Left ventricle myocardium superior (tissue), 1 donor: ENCODE measurements around the gene GFRA1. TPM values are rescaled to one million over a fixed set of nuclear protein-coding genes. Genes with fewer than 3 reads are reported as not detected.

Experiments
- ATAC-seq: fragments of 200-7000 bp; cut with Tn5 transposase; one replicate; pipeline ENCODE4 v1.9.1; 2020; ENCODE audit warnings: mild to moderate bottlenecking, moderate library complexity
- DNase-seq: peaks from one replicate; pipeline ENCODE4 v3.0.0-alpha.2; 2020
- intact Hi-C: fragments of 100-400 bp; cut with micrococcal nuclease; formaldehyde crosslinking; loops from one replicate; pipeline ENCODE4 v1.11.0; 2022
- total RNA-seq: library from RNA; stranded (reverse); fragmentation: NEBNext Ultra II Directional; extraction: Animal tissue kit (Norgen Biotek cat#: 25700); gene quantifications from one replicate; pipeline ENCODE4 v1.2.1, GENCODE V29; 2021
- donor health status: DM: no; HTN: yes; CAD: no; lungs with severe emphysema.

Gene GFRA1
- total RNA-seq, 1 donor from 2014 or later: 6.7 TPM

- no peak for ATAC-seq
- intact Hi-C loops: no loop called here
These were observed 175.7 kb downstream of the GFRA1 start for GRCh38 chr10:116097239-116097784.

GRCh38 chr10:116096526-116096925 lies 176.5 kb downstream of the GFRA1 start:
- DNase-seq (no peak), ATAC-seq (no peak)
- intact Hi-C loops: no loop called here

More at GRCh38 chr10:116097239-116097784, 175.7 kb downstream of the GFRA1 start:
- no peak for DNase-seq

GRCh38 chr10:116094356-116094755 lies 178.7 kb downstream of the GFRA1 start:
- intact Hi-C loops: no loop called here
- DNase-seq (no peak), ATAC-seq (no peak)

GRCh38 chr10:116093031-116093430 lies 180.0 kb downstream of the GFRA1 start:
- ATAC-seq (no peak), DNase-seq (no peak)
- intact Hi-C loops: no loop called here

- intact Hi-C loops: no loop called here
- no peak for ATAC-seq
- DNase-seq: no peak
These were observed 184.0 kb downstream of the GFRA1 start for GRCh38 chr10:116088985-116089384.

GRCh38 chr10:116085323-116085722 lies 187.7 kb downstream of the GFRA1 start:
- ATAC-seq: peak; percentile 55
- intact Hi-C loops: no loop called here
- DNase-seq: no peak

- intact Hi-C loops: no loop called here
- ATAC-seq: no peak
These were observed 188.8 kb downstream of the GFRA1 start for GRCh38 chr10:116084161-116084560.

GRCh38 chr10:116083226-116083762 lies 189.7 kb downstream of the GFRA1 start:
- intact Hi-C loops: no loop called here
- ATAC-seq: no peak
- DNase-seq: no peak

More at GRCh38 chr10:116084161-116084560, 188.8 kb downstream of the GFRA1 start:
- DNase-seq: no peak

- ATAC-seq (no peak), DNase-seq (no peak)
- intact Hi-C loops: no loop called here
These were observed 190.2 kb downstream of the GFRA1 start for GRCh38 chr10:116082762-116083161.

GRCh38 chr10:116082206-116082605 lies 190.8 kb downstream of the GFRA1 start:
- ATAC-seq: no peak
- DNase-seq: no peak
- intact Hi-C loops: no loop called here

- DNase-seq (no peak), ATAC-seq (no peak)
- intact Hi-C loops: no loop called here
These were observed 192.5 kb downstream of the GFRA1 start for GRCh38 chr10:116080553-116080952.

- intact Hi-C loops: no loop called here
- DNase-seq (no peak), ATAC-seq (no peak)
These were observed 193.7 kb downstream of the GFRA1 start for GRCh38 chr10:116079355-116079754.

GRCh38 chr10:116076621-116077020 lies 196.4 kb downstream of the GFRA1 start:
- ATAC-seq (no peak), DNase-seq (no peak)
- intact Hi-C loops: no loop called here

- ATAC-seq: no peak
- DNase-seq: no peak
- intact Hi-C loops: no loop called here
These were observed 199.5 kb downstream of the GFRA1 start for GRCh38 chr10:116073510-116073909.

- intact Hi-C loops: no loop called here
- ATAC-seq: no peak
These were observed 200.0 kb downstream of the GFRA1 start for GRCh38 chr10:116073001-116073400.

GRCh38 chr10:116071453-116072148 lies 201.4 kb downstream of the GFRA1 start:
- DNase-seq (no peak), ATAC-seq (no peak)
- intact Hi-C loops: no loop called here

More at GRCh38 chr10:116073001-116073400, 200.0 kb downstream of the GFRA1 start:
- no peak for DNase-seq

GRCh38 chr10:116070743-116071320 lies 202.2 kb downstream of the GFRA1 start:
- no peak for DNase-seq
- no peak for ATAC-seq
- intact Hi-C loops: no loop called here

GRCh38 chr10:116069856-116070255 lies 203.2 kb downstream of the GFRA1 start:
- ATAC-seq (no peak), DNase-seq (no peak)
- intact Hi-C loops: no loop called here

- intact Hi-C loops: no loop called here
- no peak for ATAC-seq
- no peak for DNase-seq
These were observed 205.2 kb downstream of the GFRA1 start for GRCh38 chr10:116067825-116068224.

GRCh38 chr10:116063107-116063506 lies 209.9 kb downstream of the GFRA1 start:
- ATAC-seq (no peak), DNase-seq (no peak)
- intact Hi-C loops: no loop called here
